ENCODE data around the gene C12orf57.

Gene C12orf57

DNA sequence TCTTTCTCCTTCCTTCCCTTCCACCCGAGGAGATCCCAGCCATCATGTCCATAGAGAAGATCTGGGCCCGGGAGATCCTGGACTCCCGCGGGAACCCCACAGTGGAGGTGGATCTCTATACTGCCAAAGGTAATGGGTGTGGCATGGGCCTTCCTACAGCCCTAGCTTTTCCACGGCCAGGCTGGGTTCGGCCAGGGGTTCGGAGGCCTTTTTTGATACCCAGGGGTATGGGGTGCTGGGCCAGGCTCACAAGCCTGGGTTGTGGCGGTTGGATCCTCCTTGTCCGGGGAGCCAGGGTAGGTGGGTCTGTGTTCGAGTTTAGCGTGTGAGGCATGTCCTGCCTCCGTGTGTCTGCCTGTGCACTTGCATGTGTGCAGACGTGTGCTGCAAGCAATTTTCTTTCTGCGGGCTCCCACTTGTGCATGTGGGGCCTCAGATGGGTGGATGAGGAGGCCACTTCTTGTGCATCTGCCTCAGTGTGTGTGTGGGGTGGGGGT lies 28.0 kb upstream of the C12orf57 start:
- TF ChIP-seq, protein P1, sequence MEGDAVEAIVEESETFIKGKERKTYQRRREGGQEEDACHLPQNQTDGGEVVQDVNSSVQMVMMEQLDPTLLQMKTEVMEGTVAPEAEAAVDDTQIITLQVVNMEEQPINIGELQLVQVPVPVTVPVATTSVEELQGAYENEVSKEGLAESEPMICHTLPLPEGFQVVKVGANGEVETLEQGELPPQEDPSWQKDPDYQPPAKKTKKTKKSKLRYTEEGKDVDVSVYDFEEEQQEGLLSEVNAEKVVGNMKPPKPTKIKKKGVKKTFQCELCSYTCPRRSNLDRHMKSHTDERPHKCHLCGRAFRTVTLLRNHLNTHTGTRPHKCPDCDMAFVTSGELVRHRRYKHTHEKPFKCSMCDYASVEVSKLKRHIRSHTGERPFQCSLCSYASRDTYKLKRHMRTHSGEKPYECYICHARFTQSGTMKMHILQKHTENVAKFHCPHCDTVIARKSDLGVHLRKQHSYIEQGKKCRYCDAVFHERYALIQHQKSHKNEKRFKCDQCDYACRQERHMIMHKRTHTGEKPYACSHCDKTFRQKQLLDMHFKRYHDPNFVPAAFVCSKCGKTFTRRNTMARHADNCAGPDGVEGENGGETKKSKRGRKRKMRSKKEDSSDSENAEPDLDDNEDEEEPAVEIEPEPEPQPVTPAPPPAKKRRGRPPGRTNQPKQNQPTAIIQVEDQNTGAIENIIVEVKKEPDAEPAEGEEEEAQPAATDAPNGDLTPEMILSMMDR (IDR thresholded peaks at IDR 0.05), result no peak

DNA sequence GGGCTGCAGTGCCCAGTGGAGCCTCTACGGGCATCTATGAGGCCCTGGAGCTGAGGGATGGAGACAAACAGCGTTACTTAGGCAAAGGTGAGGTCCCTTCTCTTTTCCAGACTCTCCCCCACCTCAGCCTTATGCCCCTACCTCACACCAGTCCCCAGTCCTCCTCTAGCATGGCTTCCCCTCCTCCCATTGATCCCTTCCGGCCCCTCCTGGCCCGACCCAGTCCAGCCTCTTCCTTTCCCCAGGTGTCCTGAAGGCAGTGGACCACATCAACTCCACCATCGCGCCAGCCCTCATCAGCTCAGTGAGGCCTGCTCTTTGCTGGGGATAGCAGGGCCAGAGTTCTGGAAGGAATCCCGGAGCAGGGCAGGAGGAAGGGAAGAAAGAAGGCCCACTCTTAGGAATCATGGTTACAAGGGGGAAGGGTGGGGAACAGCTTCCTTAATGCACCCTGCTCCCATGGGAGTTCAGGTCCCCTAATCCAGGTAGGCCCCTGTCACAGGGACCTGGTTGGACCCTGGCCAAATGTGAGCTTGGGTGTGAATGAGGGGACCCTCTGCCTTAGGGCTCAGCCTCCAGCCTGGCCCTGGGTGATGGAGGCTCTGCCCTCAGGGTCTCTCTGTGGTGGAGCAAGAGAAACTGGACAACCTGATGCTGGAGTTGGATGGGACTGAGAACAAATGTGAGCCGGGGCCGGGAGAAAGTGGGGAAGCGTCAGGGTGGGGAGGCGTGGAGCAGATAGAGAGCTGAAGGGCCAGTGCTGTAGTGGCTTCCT lies 27.2 kb upstream of the C12orf57 start:
- TF ChIP-seq, protein P1 (IDR thresholded peaks at IDR 0.05), result no peak

DNA sequence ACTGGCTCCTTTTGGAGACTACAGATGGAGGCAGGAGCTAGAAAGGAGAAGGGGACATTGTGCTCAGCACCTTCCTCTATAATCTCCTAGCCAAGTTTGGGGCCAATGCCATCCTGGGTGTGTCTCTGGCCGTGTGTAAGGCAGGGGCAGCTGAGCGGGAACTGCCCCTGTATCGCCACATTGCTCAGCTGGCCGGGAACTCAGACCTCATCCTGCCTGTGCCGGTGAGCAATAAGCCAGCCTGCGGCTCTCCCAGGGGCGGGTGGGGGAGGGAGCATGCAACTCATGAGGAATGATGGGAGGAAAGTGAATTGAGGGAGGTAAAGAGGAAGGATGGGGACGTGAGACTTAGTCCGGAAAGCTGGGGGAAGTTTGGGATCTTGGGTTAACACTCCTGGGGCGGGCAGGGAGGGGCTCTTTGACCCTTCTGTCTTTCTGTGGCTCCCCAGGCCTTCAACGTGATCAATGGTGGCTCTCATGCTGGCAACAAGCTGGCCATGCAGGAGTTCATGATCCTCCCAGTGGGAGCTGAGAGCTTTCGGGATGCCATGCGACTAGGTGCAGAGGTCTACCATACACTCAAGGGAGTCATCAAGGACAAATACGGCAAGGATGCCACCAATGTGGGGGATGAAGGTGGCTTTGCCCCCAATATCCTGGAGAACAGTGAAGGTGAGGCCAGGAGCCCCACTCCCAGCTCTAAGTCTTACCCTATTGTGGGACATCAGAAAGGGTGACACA lies 26.2 kb upstream of the C12orf57 start:
- TF ChIP-seq, protein P1 (IDR thresholded peaks at IDR 0.05), result no peak

DNA sequence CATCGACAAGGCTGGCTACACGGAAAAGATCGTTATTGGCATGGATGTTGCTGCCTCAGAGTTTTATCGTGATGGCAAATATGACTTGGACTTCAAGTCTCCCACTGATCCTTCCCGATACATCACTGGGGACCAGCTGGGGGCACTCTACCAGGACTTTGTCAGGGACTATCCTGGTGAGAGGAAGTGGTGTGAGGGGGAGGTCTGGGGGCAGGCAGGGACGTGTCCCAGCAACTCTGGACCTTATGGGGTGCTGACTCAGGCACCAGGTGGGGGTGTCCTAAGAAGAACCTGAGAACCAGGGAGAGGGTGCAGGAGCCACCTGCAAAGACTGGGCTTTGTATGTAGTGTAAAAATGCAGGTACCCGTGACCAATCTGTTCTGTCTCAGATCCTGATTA lies 24.2 kb upstream of the C12orf57 start:
- TF ChIP-seq, protein P1 (IDR thresholded peaks at IDR 0.05), result no peak

DNA sequence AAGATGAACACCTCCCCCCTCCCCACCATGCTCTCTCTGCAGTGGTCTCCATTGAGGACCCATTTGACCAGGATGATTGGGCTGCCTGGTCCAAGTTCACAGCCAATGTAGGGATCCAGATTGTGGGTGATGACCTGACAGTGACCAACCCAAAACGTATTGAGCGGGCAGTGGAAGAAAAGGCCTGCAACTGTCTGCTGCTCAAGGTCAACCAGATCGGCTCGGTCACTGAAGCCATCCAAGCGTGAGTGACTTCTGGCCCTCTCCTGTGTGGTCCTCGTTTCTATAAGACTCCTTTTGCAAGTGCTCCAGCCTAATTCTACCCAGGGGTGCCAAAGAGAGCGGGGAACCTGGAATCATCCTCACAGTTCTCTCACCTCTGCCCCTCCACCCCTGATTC lies 22.3 kb upstream of the C12orf57 start:
- TF ChIP-seq, protein P1 (IDR thresholded peaks at IDR 0.05), result no peak

DNA sequence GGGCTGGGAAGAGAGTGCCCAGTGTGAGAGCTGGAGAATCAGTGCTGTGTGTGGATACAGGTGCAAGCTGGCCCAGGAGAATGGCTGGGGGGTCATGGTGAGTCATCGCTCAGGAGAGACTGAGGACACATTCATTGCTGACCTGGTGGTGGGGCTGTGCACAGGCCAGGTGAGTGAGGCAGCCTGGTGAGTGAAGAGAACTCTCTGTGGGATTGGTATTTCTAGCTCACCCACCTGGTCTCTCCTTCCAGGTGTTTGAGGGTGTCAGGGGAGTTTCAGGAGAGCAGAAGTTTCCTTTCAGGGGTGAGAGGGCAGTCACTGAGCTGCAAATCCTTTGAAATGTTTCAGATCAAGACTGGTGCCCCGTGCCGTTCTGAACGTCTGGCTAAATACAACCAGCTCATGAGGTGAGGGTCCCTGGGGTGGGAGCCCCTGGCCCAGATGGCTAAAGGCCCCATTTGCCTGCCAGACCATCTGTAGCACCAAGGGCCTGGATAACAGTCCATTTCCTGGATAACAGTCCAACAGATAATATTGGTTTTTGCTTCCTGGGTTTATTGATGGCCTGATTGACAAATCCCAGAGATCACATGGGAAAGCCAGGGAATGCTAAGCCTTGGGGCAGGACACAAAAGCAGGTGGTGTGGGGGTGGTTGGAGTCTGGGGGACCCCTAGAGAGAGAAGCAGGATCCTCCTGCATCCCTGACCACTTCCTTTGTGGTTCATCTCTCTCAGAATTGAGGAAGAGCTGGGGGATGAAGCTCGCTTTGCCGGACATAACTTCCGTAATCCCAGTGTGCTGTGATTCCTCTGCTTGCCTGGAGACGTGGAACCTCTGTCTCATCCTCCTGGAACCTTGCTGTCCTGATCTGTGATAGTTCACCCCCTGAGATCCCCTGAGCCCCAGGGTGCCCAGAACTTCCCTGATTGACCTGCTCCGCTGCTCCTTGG lies 21.6 kb upstream of the C12orf57 start:
- TF ChIP-seq, protein P1 (IDR thresholded peaks at IDR 0.05), result no peak
